Body of pancreas (tissue), 4 donors: ENCODE measurements around the gene KRTAP5-9. TPM values are rescaled to one million over a fixed set of nuclear protein-coding genes. Genes with fewer than 3 reads are reported as not detected.

ENCODE experiments used
- ATAC-seq: fragments of 150-250 bp; one replicate; pipeline ENCODE4 v1.9.1; 2016
- DNase-seq, 4 donors: peaks; one replicate each; pipeline ENCODE4 v3.0.0-alpha.2; 2019
- H3K27ac ChIP-seq, 4 donors: fragments of 200-600 bp; sonication (generic); 1 replicate in 3 of 4; 2 replicates in 1 of 4; pipeline versions ENCODE4 v1.5.1 to v1.6.1; 2016 to 2019; ENCODE audit warnings: mild to moderate bottlenecking in 1 of 4, mixed read lengths in 1 of 4, moderate library complexity in 1 of 4
- H3K27me3 ChIP-seq, 2 donors: fragments of 200-600 bp; sonication (generic); one replicate each; pipeline ENCODE4 v1.6.0; 2016; ENCODE audit warnings: mild to moderate bottlenecking in 1 of 2
- H3K36me3 ChIP-seq, 2 donors: fragments of 200-600 bp; sonication (generic); replicated peaks in 1 of 2; 2 replicates each; pipeline ENCODE4 v1.5.1; 2016; ENCODE audit warnings: low read depth in 2 of 2; ENCODE audit not compliant: insufficient read depth in 1 of 2
- H3K4me1 ChIP-seq: fragments of 200-600 bp; sonication (generic); one replicate; pipeline ENCODE4 v1.6.0; 2016
- H3K4me3 ChIP-seq, 2 donors: fragments of 200-600 bp; sonication (generic); 1 replicate in 1 of 2; 2 replicates in 1 of 2; pipeline ENCODE4 v1.5.1; 2016 to 2019
- H3K9me3 ChIP-seq, 3 donors: fragments of 200-600 bp; sonication (generic); 1 replicate in 2 of 3; 2 replicates in 1 of 3; pipeline ENCODE4 v1.5.1; 2016
- CTCF ChIP-seq, 7 experiments: fragments of 450-650 bp in 4 of 7; fragments of 200-600 bp in 3 of 7; sonication (generic) in 3 of 7; IDR thresholded peaks; one replicate each; pipeline ENCODE4 v1.5.1; 2016 to 2019; ENCODE audit warnings: antibody characterized with exemption in 7 of 7
- POLR2A ChIP-seq, 3 donors: fragments of 450-650 bp; IDR thresholded peaks; one replicate each; pipeline ENCODE4 v1.6.1; 2016; ENCODE audit warnings: antibody characterized with exemption in 3 of 3, mild to moderate bottlenecking in 2 of 3
- WGBS, 2 donors: methylation state at CpG; one replicate each; pipeline ENCODE4 v1.1.5; 2017; 5-methylcytosine and 5-hydroxymethylcytosine counted together
- intact Hi-C: fragments of 100-400 bp; cut with DNase I; formaldehyde crosslinking; loops from one replicate; pipeline ENCODE4 v1.15.1; 2023
- total RNA-seq, 2 donors: library from RNA; depleted of rRNA; stranded (reverse); fragments of >200 nt; gene quantifications; one replicate each; pipeline ENCODE4 v1.1.0, GENCODE V29; 2016

The KRTAP5-9 gene
- total RNA-seq, 2 donors from 2014 or later, result 3.0 TPM; not detected in 1

- 77% methylated on average over 5 of the region's 5 CpGs; no CpG with 5 or more reads in 1 of the 2 donors for WGBS, 2 donors
- TF ChIP-seq POLR2A (IDR thresholded peaks at IDR 0.05) (no peak), CTCF (IDR thresholded peaks at IDR 0.05) (no peak)
Measured at GRCh38 chr11:71548716-71549151, 514 bp downstream of the KRTAP5-9 start.

GRCh38 chr11:71551711-71552110 is 3.5 kb downstream of the KRTAP5-9 start:
- H3K4me1 ChIP-seq, result no peaks in the 10 kb centered on the region
- no peaks in the 10 kb centered on the region for H3K27me3 ChIP-seq
- no peak overlapping the region for H3K27ac ChIP-seq
- intact Hi-C loops, result no loop called here
- no peaks in the 10 kb centered on the region for H3K9me3 ChIP-seq
- ATAC-seq, result no peak
- H3K36me3 ChIP-seq, result no peaks in the 10 kb centered on the region
- H3K4me3 ChIP-seq, result no peak overlapping the region
- no peak for TF ChIP-seq POLR2A (IDR thresholded peaks at IDR 0.05)
- no peak for TF ChIP-seq CTCF (IDR thresholded peaks at IDR 0.05)
- DNase-seq, result no peak
- WGBS, 2 donors, result 87 to 92% methylated on average over 1 of the region's 1 CpG

More at GRCh38 chr11:71548716-71549151, 514 bp downstream of the KRTAP5-9 start:
- H3K4me1 ChIP-seq, result no peaks in the 10 kb centered on the region
- H3K27me3 ChIP-seq, result no peaks in the 10 kb centered on the region
- no peaks in the 10 kb centered on the region for H3K36me3 ChIP-seq
- no peak for DNase-seq
- ATAC-seq, result no peak
- H3K4me3 ChIP-seq, result no peak overlapping the region
- no peak overlapping the region for H3K27ac ChIP-seq
- intact Hi-C loops, result no loop called here
- H3K9me3 ChIP-seq, result no peaks in the 10 kb centered on the region

GRCh38 chr11:71554996-71555395 is 6.8 kb downstream of the KRTAP5-9 start:
- TF ChIP-seq CTCF (IDR thresholded peaks at IDR 0.05) (no peak), POLR2A (IDR thresholded peaks at IDR 0.05) (no peak)
- H3K4me3 ChIP-seq, result no peak overlapping the region
- H3K27ac ChIP-seq, result no peak overlapping the region
- H3K27me3 ChIP-seq, result no peaks in the 10 kb centered on the region
- DNase-seq (no peak), ATAC-seq (no peak)
- WGBS, 2 donors, result 88 to 100% methylated on average over 1 to 6 of the region's 6 CpGs
- H3K4me1 ChIP-seq, result no peaks in the 10 kb centered on the region
- intact Hi-C loops, result no loop called here
- no peaks in the 10 kb centered on the region for H3K36me3 ChIP-seq
- no peaks in the 10 kb centered on the region for H3K9me3 ChIP-seq

GRCh38 chr11:71555508-71555907 is 7.3 kb downstream of the KRTAP5-9 start:
- intact Hi-C loops, result no loop called here
- WGBS, 2 donors, result 89 to 100% methylated on average over 2 to 11 of the region's 11 CpGs
- ATAC-seq (no peak), DNase-seq (no peak)
- Histone ChIP-seq H3K4me1 (no peaks in the 10 kb centered on the region), H3K27me3 (no peaks in the 10 kb centered on the region), H3K36me3 (no peaks in the 10 kb centered on the region), H3K4me3 (no peak overlapping the region), H3K27ac (no peak overlapping the region), H3K9me3 (no peaks in the 10 kb centered on the region)
- no peak for TF ChIP-seq CTCF (IDR thresholded peaks at IDR 0.05)
- no peak for TF ChIP-seq POLR2A (IDR thresholded peaks at IDR 0.05)

- intact Hi-C loops, result no loop called here
- Histone ChIP-seq H3K36me3 (no peaks in the 10 kb centered on the region), H3K9me3 (no peaks in the 10 kb centered on the region)
Measured at GRCh38 chr11:71556018-71556417, 7.8 kb downstream of the KRTAP5-9 start.

More at GRCh38 chr11:71556018-71556417, 7.8 kb downstream of the KRTAP5-9 start:
- 86 to 90% methylated on average over 4 of the region's 4 CpGs for WGBS, 2 donors
- Histone ChIP-seq H3K4me1 (no peaks in the 10 kb centered on the region), H3K4me3 (no peak overlapping the region), H3K27ac (no peak overlapping the region), H3K27me3 (no peaks in the 10 kb centered on the region)
- TF ChIP-seq POLR2A (IDR thresholded peaks at IDR 0.05) (no peak), CTCF (IDR thresholded peaks at IDR 0.05) (no peak)
- ATAC-seq, result no peak
- DNase-seq, result no peak
